ENCODE data around the gene PNLIPRP3. TPM values are rescaled to one million over a fixed set of nuclear protein-coding genes. Genes with fewer than 3 reads are reported as not detected.

Gene PNLIPRP3
- total RNA-seq, 1 donor from 2014 or later, result not detected

DNA sequence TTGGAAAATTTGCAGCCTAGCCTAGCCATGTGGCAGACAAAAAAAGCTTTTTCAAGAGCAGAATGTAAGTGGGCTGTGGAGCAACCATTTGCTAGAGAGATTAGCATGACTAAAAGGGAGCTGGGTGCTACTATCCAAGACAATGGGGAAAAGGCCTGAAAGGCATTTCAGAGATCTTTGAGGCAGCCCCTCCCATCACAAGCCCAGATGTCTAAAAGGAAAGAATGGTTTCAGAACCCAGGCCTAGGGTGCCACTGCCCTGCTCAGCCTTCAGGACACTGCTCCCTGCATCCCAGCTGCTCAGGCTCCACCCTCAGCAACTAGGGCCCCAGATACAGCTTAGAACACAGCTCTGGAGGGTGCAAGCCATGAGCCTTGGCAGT is 24.7 kb downstream of the PNLIPRP3 start:
- peaks cover 6% of the 10 kb centered on the region for H3K27me3 Mint-ChIP-seq (ENCODE audit: insufficient read depth, low read depth)
- no peak overlapping the region for H3K4me3 ChIP-seq
- H3K4me1 Mint-ChIP-seq, result peaks cover 8% of the 10 kb centered on the region
- no peak overlapping the region for H2AFZ ChIP-seq (replicated peaks)
- no peaks in the 10 kb centered on the region for H3K9me3 ChIP-seq (ENCODE audit: low read depth)
- no peak overlapping the region for H3K27ac ChIP-seq
- no peaks in the 10 kb centered on the region for H3F3A ChIP-seq (ENCODE audit: low read depth)
- H3K36me3 Mint-ChIP-seq, result no peaks in the 10 kb centered on the region
- H3K27ac Mint-ChIP-seq, result no peak overlapping the region
- H3K9ac ChIP-seq, result no peak overlapping the region
- no peak for TF ChIP-seq EZH2phosphoT487 (IDR thresholded peaks at IDR 0.05)
- TF ChIP-seq EZH2 (IDR thresholded peaks at IDR 0.05), result no peak
- TF ChIP-seq, protein P1, sequence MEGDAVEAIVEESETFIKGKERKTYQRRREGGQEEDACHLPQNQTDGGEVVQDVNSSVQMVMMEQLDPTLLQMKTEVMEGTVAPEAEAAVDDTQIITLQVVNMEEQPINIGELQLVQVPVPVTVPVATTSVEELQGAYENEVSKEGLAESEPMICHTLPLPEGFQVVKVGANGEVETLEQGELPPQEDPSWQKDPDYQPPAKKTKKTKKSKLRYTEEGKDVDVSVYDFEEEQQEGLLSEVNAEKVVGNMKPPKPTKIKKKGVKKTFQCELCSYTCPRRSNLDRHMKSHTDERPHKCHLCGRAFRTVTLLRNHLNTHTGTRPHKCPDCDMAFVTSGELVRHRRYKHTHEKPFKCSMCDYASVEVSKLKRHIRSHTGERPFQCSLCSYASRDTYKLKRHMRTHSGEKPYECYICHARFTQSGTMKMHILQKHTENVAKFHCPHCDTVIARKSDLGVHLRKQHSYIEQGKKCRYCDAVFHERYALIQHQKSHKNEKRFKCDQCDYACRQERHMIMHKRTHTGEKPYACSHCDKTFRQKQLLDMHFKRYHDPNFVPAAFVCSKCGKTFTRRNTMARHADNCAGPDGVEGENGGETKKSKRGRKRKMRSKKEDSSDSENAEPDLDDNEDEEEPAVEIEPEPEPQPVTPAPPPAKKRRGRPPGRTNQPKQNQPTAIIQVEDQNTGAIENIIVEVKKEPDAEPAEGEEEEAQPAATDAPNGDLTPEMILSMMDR (IDR thresholded peaks at IDR 0.05), result no peak
- no peaks in the 10 kb centered on the region for H3K4me1 ChIP-seq
- H3K36me3 ChIP-seq, result no peaks in the 10 kb centered on the region
- no peak overlapping the region for H3K4me3 Mint-ChIP-seq
- no peaks in the 10 kb centered on the region for H3K79me2 ChIP-seq (ENCODE audit: low read depth)
- H4K20me1 ChIP-seq (ENCODE audit: low read depth), result no peaks in the 10 kb centered on the region
- no peaks in the 10 kb centered on the region for H3K27me3 ChIP-seq
- no peaks in the 10 kb centered on the region for H3K9me3 Mint-ChIP-seq
- no peak overlapping the region for H3K4me2 ChIP-seq
- DNase-seq (ENCODE audit: low spot score), result no peak

DNA sequence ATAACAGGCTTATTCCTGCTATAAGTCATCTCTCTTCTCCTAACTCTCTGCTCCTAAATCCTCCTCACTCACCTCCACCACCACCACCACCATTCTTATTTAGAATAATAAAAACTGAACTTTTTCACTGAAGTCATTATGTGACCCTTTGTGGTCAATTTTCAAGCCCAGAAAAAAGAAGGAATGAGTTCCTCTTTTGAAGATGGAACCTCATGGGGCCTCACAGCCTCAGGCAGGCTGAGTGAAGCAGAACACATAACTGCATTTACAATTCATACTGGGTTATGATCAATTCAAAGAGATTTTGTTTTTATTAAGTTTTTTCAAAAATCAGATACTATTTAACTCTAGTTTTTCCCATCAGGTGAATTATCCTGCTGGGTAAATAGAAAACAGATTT is 29.8 kb downstream of the PNLIPRP3 start:
- no peak overlapping the region for H3K9ac ChIP-seq
- H3K4me1 ChIP-seq, result peaks cover 11% of the 10 kb centered on the region
- H3K36me3 ChIP-seq, result no peaks in the 10 kb centered on the region
- Mint-ChIP-seq H3K27ac (peak overlapping the region; percentile 42), H3K4me1 (peaks cover 24% of the 10 kb centered on the region), H3K4me3 (no peak overlapping the region), H3K9me3 (no peaks in the 10 kb centered on the region), H3K36me3 (no peaks in the 10 kb centered on the region), H3K27me3 (ENCODE audit: insufficient read depth, low read depth) (no peaks in the 10 kb centered on the region)
- H3K27ac ChIP-seq, result no peak overlapping the region
- no peaks in the 10 kb centered on the region for H3K9me3 ChIP-seq (ENCODE audit: low read depth)
- no peaks in the 10 kb centered on the region for H3F3A ChIP-seq (ENCODE audit: low read depth)
- H3K4me2 ChIP-seq, result no peak overlapping the region
- H4K20me1 ChIP-seq (ENCODE audit: low read depth), result no peaks in the 10 kb centered on the region
- DNase-seq (ENCODE audit: low spot score), result no peak
- no peak overlapping the region for H2AFZ ChIP-seq (replicated peaks)
- no peak for TF ChIP-seq EZH2 (IDR thresholded peaks at IDR 0.05)
- TF ChIP-seq, protein P1 (IDR thresholded peaks at IDR 0.05), result no peak
- TF ChIP-seq EZH2phosphoT487 (IDR thresholded peaks at IDR 0.05), result no peak
- H3K79me2 ChIP-seq (ENCODE audit: low read depth), result no peaks in the 10 kb centered on the region
- H3K27me3 ChIP-seq, result no peaks in the 10 kb centered on the region
- no peak overlapping the region for H3K4me3 ChIP-seq

- Mint-ChIP-seq H3K4me1 (peaks cover 26% of the 10 kb centered on the region), H3K36me3 (no peaks in the 10 kb centered on the region), H3K4me3 (no peak overlapping the region), H3K27ac (no peak overlapping the region), H3K27me3 (ENCODE audit: insufficient read depth, low read depth) (no peaks in the 10 kb centered on the region), H3K9me3 (no peaks in the 10 kb centered on the region)
- TF ChIP-seq EZH2phosphoT487 (IDR thresholded peaks at IDR 0.05), result no peak
- no peak for TF ChIP-seq EZH2 (IDR thresholded peaks at IDR 0.05)
- TF ChIP-seq, protein P1 (IDR thresholded peaks at IDR 0.05), result no peak
- H4K20me1 ChIP-seq (ENCODE audit: low read depth), result no peaks in the 10 kb centered on the region
- no peak for DNase-seq (ENCODE audit: low spot score)
- H3K9ac ChIP-seq, result no peak overlapping the region
- H3K79me2 ChIP-seq (ENCODE audit: low read depth), result no peaks in the 10 kb centered on the region
- H3F3A ChIP-seq (ENCODE audit: low read depth), result no peaks in the 10 kb centered on the region
- no peaks in the 10 kb centered on the region for H3K27me3 ChIP-seq
- H3K36me3 ChIP-seq, result no peaks in the 10 kb centered on the region
- no peaks in the 10 kb centered on the region for H3K9me3 ChIP-seq (ENCODE audit: low read depth)
- peaks cover 11% of the 10 kb centered on the region for H3K4me1 ChIP-seq
- no peak overlapping the region for H3K4me3 ChIP-seq
- no peak overlapping the region for H3K27ac ChIP-seq
- H2AFZ ChIP-seq (replicated peaks), result no peak overlapping the region
- H3K4me2 ChIP-seq, result no peak overlapping the region
These were observed 32.6 kb downstream of the PNLIPRP3 start for GRCh38 chr10:116460219-116460618.
